ENCODE measurements around the gene EMC10. TPM values are rescaled to one million over a fixed set of nuclear protein-coding genes. Genes with fewer than 3 reads are reported as not detected.

EMC10 gene
- total RNA-seq, 1 experiment from 2014 or later = 66.7 TPM

DNA sequence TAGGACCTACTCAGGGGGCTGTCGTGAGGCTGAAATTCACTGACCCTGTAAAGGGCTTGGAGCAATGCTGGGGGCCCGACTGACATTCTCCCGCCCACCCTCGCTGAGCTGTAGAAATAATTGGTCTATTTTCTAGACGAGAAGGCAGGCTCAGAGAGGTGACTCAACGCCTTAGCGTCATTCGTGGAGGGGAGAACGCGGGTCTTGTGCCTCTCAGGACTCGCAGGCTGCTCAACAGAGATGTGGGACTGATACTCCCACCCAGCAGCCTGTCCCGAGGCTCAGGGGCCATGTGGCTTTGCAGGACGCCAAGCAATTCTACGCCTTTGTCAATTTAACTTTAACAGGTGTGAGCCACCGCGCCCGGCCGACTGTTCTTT is 61.0 kb downstream of the EMC10 start:
- H3K4me3 ChIP-seq (ENCODE audit: low read depth in 2 of 2, low read length in 2 of 2) = no peak overlapping the region

GRCh38 chr19:50537769-50538230 is 61.5 kb downstream of the EMC10 start:
- no peaks in the 10 kb centered on the region for H3K4me1 ChIP-seq (ENCODE audit: control insufficient read depth, insufficient read depth, low read length)
- ChIA-PET CTCF (interaction anchor here (0.8 to 1.5 kb wide), 5 partner anchors 16 to 384 kb away, joined by 3 to 13 read pairs (median 3); no protein-coding TSS in a partner anchor), POLR2A (no interaction called here)
- H3K27ac ChIP-seq (ENCODE audit: low read length) = no peak overlapping the region
- H3K9me3 ChIP-seq (ENCODE audit: control insufficient read depth, insufficient read depth, low read depth, low read length) = no peaks in the 10 kb centered on the region
- ATAC-seq = peak; percentile 97
- TF ChIP-seq POLR2AphosphoS5 (IDR thresholded peaks at IDR 0.05; ENCODE audit: low read depth, low read length) (no peak), CTCF (IDR thresholded peaks at IDR 0.05) (peak; percentile 94), SIN3A (IDR thresholded peaks at IDR 0.05; ENCODE audit: borderline replicate concordance, insufficient read depth, low read depth, low read length) (no peak), TCF7L2 (IDR thresholded peaks at IDR 0.05; ENCODE audit: low read depth, low read length) (no peak)
- TF ChIP-seq, protein P1, sequence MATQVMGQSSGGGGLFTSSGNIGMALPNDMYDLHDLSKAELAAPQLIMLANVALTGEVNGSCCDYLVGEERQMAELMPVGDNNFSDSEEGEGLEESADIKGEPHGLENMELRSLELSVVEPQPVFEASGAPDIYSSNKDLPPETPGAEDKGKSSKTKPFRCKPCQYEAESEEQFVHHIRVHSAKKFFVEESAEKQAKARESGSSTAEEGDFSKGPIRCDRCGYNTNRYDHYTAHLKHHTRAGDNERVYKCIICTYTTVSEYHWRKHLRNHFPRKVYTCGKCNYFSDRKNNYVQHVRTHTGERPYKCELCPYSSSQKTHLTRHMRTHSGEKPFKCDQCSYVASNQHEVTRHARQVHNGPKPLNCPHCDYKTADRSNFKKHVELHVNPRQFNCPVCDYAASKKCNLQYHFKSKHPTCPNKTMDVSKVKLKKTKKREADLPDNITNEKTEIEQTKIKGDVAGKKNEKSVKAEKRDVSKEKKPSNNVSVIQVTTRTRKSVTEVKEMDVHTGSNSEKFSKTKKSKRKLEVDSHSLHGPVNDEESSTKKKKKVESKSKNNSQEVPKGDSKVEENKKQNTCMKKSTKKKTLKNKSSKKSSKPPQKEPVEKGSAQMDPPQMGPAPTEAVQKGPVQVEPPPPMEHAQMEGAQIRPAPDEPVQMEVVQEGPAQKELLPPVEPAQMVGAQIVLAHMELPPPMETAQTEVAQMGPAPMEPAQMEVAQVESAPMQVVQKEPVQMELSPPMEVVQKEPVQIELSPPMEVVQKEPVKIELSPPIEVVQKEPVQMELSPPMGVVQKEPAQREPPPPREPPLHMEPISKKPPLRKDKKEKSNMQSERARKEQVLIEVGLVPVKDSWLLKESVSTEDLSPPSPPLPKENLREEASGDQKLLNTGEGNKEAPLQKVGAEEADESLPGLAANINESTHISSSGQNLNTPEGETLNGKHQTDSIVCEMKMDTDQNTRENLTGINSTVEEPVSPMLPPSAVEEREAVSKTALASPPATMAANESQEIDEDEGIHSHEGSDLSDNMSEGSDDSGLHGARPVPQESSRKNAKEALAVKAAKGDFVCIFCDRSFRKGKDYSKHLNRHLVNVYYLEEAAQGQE (IDR thresholded peaks at IDR 0.05; ENCODE audit: insufficient read depth in 1 of 2, low read depth in 2 of 2, low read length in 1 of 2) = no peak; a peak in 1 of 4 replicates
- intact Hi-C loops (cut with micrococcal nuclease; ENCODE audit: unreplicated experiment) (loop anchor here (5.0 kb wide), 1 partner anchor 245 kb away; no protein-coding TSS in a partner anchor), in situ Hi-C loops (cut with HindIII; ENCODE audit: low pct_unique_long_range_greater_than_20kb, low sequenced_read_pairs) (no loop called here)
- H3K27me3 ChIP-seq (ENCODE audit: control insufficient read depth, insufficient read depth, low read length) = no peaks in the 10 kb centered on the region
- no TSS peak for BruUV-seq (replicated peaks)
- H3K36me3 ChIP-seq (ENCODE audit: control insufficient read depth, insufficient read depth, low read length) = no peaks in the 10 kb centered on the region
- no peak overlapping the region for H3K4me3 ChIP-seq (ENCODE audit: low read depth in 2 of 2, low read length in 2 of 2)
- DNase-seq (ENCODE audit: low read depth, low spot score) = peak; percentile 48

More for the DNA sequence above, 61.0 kb downstream of the EMC10 start:
- no peaks in the 10 kb centered on the region for H3K4me1 ChIP-seq (ENCODE audit: control insufficient read depth, insufficient read depth, low read length)
- no peaks in the 10 kb centered on the region for H3K36me3 ChIP-seq (ENCODE audit: control insufficient read depth, insufficient read depth, low read length)
- no TSS peak for BruUV-seq (replicated peaks)
- in situ Hi-C loops (cut with HindIII; ENCODE audit: low pct_unique_long_range_greater_than_20kb, low sequenced_read_pairs) = no loop called here
- POLR2A ChIA-PET = no interaction called here
- no peaks in the 10 kb centered on the region for H3K9me3 ChIP-seq (ENCODE audit: control insufficient read depth, insufficient read depth, low read depth, low read length)
- no peak overlapping the region for H3K27ac ChIP-seq (ENCODE audit: low read length)
- no peaks in the 10 kb centered on the region for H3K27me3 ChIP-seq (ENCODE audit: control insufficient read depth, insufficient read depth, low read length)
- DNase-seq (ENCODE audit: low read depth, low spot score) (no peak), ATAC-seq (no peak)
- intact Hi-C loops (cut with micrococcal nuclease; ENCODE audit: unreplicated experiment) = loop anchor here (5.0 kb wide), 1 partner anchor 245 kb away; no protein-coding TSS in a partner anchor
- no peak for TF ChIP-seq SIN3A (IDR thresholded peaks at IDR 0.05; ENCODE audit: borderline replicate concordance, insufficient read depth, low read depth, low read length)
- TF ChIP-seq CTCF (IDR thresholded peaks at IDR 0.05) = no peak
- TF ChIP-seq POLR2AphosphoS5 (IDR thresholded peaks at IDR 0.05; ENCODE audit: low read depth, low read length) = no peak
- no peak for TF ChIP-seq TCF7L2 (IDR thresholded peaks at IDR 0.05; ENCODE audit: low read depth, low read length)
- TF ChIP-seq, protein P1 (IDR thresholded peaks at IDR 0.05; ENCODE audit: insufficient read depth in 1 of 2, low read depth in 2 of 2, low read length in 1 of 2) = no peak
- CTCF ChIA-PET = interaction anchor here (0.6 to 1.5 kb wide), 7 partner anchors 15 to 385 kb away, joined by 3 to 13 read pairs (median 3); no protein-coding TSS in a partner anchor
